Adrenal gland (tissue), 5 donors: ENCODE measurements around the gene SRBD1.

Experiments
- POLR2A ChIP-seq, 2 donors: fragments of 450-650 bp; IDR thresholded peaks; one replicate each; pipeline ENCODE4 v1.6.1; 2017; ENCODE audit warnings: antibody characterized with exemption in 2 of 2, mild to moderate bottlenecking in 2 of 2, moderate library complexity in 1 of 2
- TF ChIP-seq, protein P1 (sequence below), 6 experiments: fragments of 450-650 bp in 4 of 6; fragments of 200-600 bp in 2 of 6; sonication (generic) in 1 of 6; IDR thresholded peaks; 1 replicate in 5 of 6; 2 replicates in 1 of 6; pipeline versions ENCODE4 v1.5.1 to v1.8.0; 2016 to 2021; ENCODE audit warnings: antibody characterized with exemption in 6 of 6, mild to moderate bottlenecking in 2 of 6, moderate library complexity in 1 of 6
- donor health status: DM: no; HTN: no; CAD: no.

GRCh38 chr2:45344502-45344901, 266.6 kb downstream of the SRBD1 start:
- TF ChIP-seq POLR2A (IDR thresholded peaks at IDR 0.05), result no peak
- TF ChIP-seq, protein P1, sequence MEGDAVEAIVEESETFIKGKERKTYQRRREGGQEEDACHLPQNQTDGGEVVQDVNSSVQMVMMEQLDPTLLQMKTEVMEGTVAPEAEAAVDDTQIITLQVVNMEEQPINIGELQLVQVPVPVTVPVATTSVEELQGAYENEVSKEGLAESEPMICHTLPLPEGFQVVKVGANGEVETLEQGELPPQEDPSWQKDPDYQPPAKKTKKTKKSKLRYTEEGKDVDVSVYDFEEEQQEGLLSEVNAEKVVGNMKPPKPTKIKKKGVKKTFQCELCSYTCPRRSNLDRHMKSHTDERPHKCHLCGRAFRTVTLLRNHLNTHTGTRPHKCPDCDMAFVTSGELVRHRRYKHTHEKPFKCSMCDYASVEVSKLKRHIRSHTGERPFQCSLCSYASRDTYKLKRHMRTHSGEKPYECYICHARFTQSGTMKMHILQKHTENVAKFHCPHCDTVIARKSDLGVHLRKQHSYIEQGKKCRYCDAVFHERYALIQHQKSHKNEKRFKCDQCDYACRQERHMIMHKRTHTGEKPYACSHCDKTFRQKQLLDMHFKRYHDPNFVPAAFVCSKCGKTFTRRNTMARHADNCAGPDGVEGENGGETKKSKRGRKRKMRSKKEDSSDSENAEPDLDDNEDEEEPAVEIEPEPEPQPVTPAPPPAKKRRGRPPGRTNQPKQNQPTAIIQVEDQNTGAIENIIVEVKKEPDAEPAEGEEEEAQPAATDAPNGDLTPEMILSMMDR (IDR thresholded peaks at IDR 0.05), result no peak
